Measurements from ENCODE around the gene ALDH1A3.

Gene ALDH1A3

DNA sequence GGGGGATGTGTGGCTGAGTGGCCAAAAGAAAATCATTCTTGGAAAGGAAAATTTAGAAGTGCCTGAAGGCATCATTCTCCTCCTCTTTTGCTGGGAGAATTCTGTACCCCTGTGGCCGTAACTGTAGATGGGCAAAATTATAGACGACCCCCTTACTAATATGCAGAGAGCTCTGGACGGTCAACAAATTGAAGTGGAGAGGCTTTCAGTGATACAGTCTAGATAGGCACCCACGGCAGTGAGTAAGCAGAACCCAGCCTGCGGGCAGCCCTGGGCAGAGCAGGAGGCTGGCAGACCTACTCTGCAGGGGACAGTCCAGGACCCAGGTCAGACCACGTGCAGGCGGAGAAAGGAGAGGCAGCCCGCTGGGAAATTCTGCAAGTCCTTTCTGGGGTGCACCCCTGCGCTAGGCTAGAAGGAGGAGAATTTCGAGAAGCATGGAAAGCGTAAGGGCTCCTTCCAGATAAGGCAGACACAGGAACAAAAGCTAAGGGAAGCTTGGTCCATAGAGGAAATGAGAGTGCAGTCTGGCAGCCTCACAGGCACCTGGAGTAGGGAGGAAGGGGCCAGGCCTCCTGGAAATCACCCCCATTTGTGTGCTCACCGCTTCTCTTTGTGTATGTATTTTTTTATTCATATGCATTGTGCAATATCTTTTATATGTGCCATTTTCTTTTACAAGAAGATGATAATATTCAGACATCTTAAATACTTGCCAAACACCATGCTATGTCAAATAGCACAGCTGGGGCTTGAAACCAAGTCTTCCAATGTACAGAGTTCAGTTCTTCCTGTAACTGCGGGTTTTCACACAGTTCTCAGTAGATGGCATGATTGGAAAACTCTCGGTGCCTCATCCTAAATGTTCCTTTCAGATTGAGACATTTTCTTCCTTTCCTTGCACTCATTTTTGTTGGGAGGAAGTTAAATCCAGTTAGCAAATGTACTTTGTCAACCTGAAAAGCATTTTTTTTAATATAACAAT lies 79.7 kb downstream of the ALDH1A3 start:
- H3K4me3 ChIP-seq (ENCODE audit: low read depth, low read length): no peak overlapping the region
- DNase-seq (ENCODE audit: low read depth): no peak
- no peak for TF ChIP-seq CTCF (IDR thresholded peaks at IDR 0.05; ENCODE audit: control insufficient read depth, extremely low read depth, insufficient read depth)
